Smooth muscle cell (in vitro differentiated cells): Measurements from ENCODE around the gene SLC39A6. TPM values are rescaled to one million over a fixed set of nuclear protein-coding genes. Genes with fewer than 3 reads are reported as not detected.
"Not testable (repeated sequence)": the region's sequence is repeated elsewhere in the genome, so short reads cannot be mapped to it uniquely, and the experiment has no call there.

ENCODE experiments used
- DNase-seq: peaks from one replicate; lab custom pipeline; 2025; ENCODE audit not compliant: unreplicated experiment; lab: John Stamatoyannopoulos, UW
- H2AFZ ChIP-seq: fragments of 200-600 bp; sonication (generic); 2 replicates; pipeline ENCODE4 v1.6.0; 2016; ENCODE audit warnings: antibody characterized with exemption, low read depth, mild to moderate bottlenecking
- H3F3A ChIP-seq: fragments of 200-600 bp; sonication (generic); 2 replicates; pipeline ENCODE4 v1.6.0; 2017; ENCODE audit warnings: antibody characterized with exemption, low read depth
- H3K27ac ChIP-seq: fragments of 200-600 bp; sonication (generic); 2 replicates; pipeline ENCODE4 v1.5.1; 2016; ENCODE audit warnings: low read depth, mild to moderate bottlenecking
- H3K27me3 ChIP-seq: fragments of 200-600 bp; sonication (generic); 2 replicates; pipeline ENCODE4 v1.6.1; 2016; ENCODE audit warnings: low read depth, mild to moderate bottlenecking
- H3K36me3 ChIP-seq: fragments of 200-600 bp; sonication (generic); 2 replicates; pipeline ENCODE4 v1.5.1; 2016; ENCODE audit warnings: low read depth
- H3K4me1 ChIP-seq: fragments of 200-600 bp; sonication (generic); 2 replicates; pipeline ENCODE4 v1.5.1; 2016; ENCODE audit warnings: low read depth
- H3K4me2 ChIP-seq: fragments of 200-600 bp; sonication (generic); 2 replicates; pipeline ENCODE4 v1.6.0; 2016; ENCODE audit warnings: mild to moderate bottlenecking
- H3K4me3 ChIP-seq: fragments of 200-600 bp; sonication (generic); 2 replicates; pipeline ENCODE4 v1.5.1; 2016; ENCODE audit warnings: mild to moderate bottlenecking
- H3K79me2 ChIP-seq: fragments of 200-600 bp; sonication (generic); 2 replicates; pipeline ENCODE4 v1.6.0; 2016; ENCODE audit warnings: low read depth, mild to moderate bottlenecking
- H3K9ac ChIP-seq: fragments of 200-600 bp; sonication (generic); 2 replicates; pipeline ENCODE4 v1.6.0; 2016; ENCODE audit warnings: low read depth
- H3K9me3 ChIP-seq: fragments of 200-600 bp; sonication (generic); replicated peaks from 2 replicates; pipeline ENCODE4 v1.5.1; 2016; ENCODE audit warnings: low read depth
- H4K20me1 ChIP-seq: fragments of 200-600 bp; sonication (generic); 2 replicates; pipeline ENCODE4 v1.6.0; 2016; ENCODE audit warnings: low read depth
- CTCF ChIP-seq: fragments of 200-600 bp; sonication (generic); IDR thresholded peaks from 2 replicates; pipeline ENCODE4 v1.5.1; 2017; ENCODE audit warnings: borderline replicate concordance, mild to moderate bottlenecking, antibody characterized with exemption; ENCODE audit not compliant: insufficient read depth, poor library complexity, severe bottlenecking
- WGBS: methylation state at CpG from one replicate; pipeline ENCODE4 v1.1.7; 2016; ENCODE audit warnings: low lambda C conversion rate; 5-methylcytosine and 5-hydroxymethylcytosine counted together
- polyA plus RNA-seq: library from polyadenylated mRNA; unstranded; fragments of >200 nt; fragmentation: Nextera tagmentation; extraction: Ambion mirVana; gene quantifications from 2 replicates; pipeline ENCODE4 v1.2.1, GENCODE V29; 2016
- total RNA-seq: library from RNA; depleted of rRNA; stranded (reverse); fragments of >200 nt; gene quantifications from 2 replicates; pipeline ENCODE4 v1.2.3, GENCODE V29; 2014

SLC39A6 gene
- total and polyA plus RNA-seq, 2 experiments from 2014 or later = 54.7 to 117 TPM

- Histone ChIP-seq H3K27ac (no peak overlapping the region), H3K9me3 (no peaks in the 10 kb centered on the region), H3K4me2 (no peak overlapping the region), H3K27me3 (no peaks in the 10 kb centered on the region), H3K79me2 (no peaks in the 10 kb centered on the region), H3K36me3 (peaks cover 31% of the 10 kb centered on the region), H2AFZ (no peak overlapping the region), H3K4me1 (no peaks in the 10 kb centered on the region), H3K9ac (no peak overlapping the region), H4K20me1 (peaks cover 3% of the 10 kb centered on the region), H3K4me3 (no peak overlapping the region), H3F3A (no peaks in the 10 kb centered on the region)
- no peak for DNase-seq
- WGBS = 93% methylated on average over 3 of the region's 3 CpGs
- no peak for TF ChIP-seq CTCF
Measured at GRCh38 chr18:36120297-36120696, 8.8 kb downstream of the SLC39A6 start.

- peaks cover 34% of the 10 kb centered on the region for H3K36me3 ChIP-seq
- not testable (repeated sequence) for H3K27me3 ChIP-seq, H3F3A ChIP-seq, H3K4me1 ChIP-seq, H3K4me2 ChIP-seq, H4K20me1 ChIP-seq, DNase-seq, H3K27ac ChIP-seq, H3K79me2 ChIP-seq, H3K4me3 ChIP-seq, H2AFZ ChIP-seq, H3K9me3 ChIP-seq, H3K9ac ChIP-seq
- WGBS = 99% methylated on average over 11 of the region's 11 CpGs
Measured at GRCh38 chr18:36116771-36117170, 12.4 kb downstream of the SLC39A6 start.

GRCh38 chr18:36114738-36115137, 14.4 kb downstream of the SLC39A6 start:
- H3K9ac ChIP-seq = no peak overlapping the region
- TF ChIP-seq CTCF = no peak
- H3F3A ChIP-seq = no peaks in the 10 kb centered on the region
- no peak overlapping the region for H3K27ac ChIP-seq
- DNase-seq = no peak
- 91% methylated on average over 1 of the region's 1 CpG for WGBS
- peaks cover 36% of the 10 kb centered on the region for H3K36me3 ChIP-seq
- no peak overlapping the region for H3K4me2 ChIP-seq
- no peaks in the 10 kb centered on the region for H3K79me2 ChIP-seq
- no peaks in the 10 kb centered on the region for H3K9me3 ChIP-seq
- no peaks in the 10 kb centered on the region for H3K4me1 ChIP-seq
- H3K4me3 ChIP-seq = no peak overlapping the region
- H3K27me3 ChIP-seq = no peaks in the 10 kb centered on the region
- H4K20me1 ChIP-seq = no peaks in the 10 kb centered on the region
- H2AFZ ChIP-seq = no peak overlapping the region

GRCh38 chr18:36114251-36114650, 14.9 kb downstream of the SLC39A6 start:
- H4K20me1 ChIP-seq = no peaks in the 10 kb centered on the region
- H2AFZ ChIP-seq = no peak overlapping the region
- H3K9me3 ChIP-seq = no peaks in the 10 kb centered on the region
- no peak for DNase-seq
- H3K27me3 ChIP-seq = no peaks in the 10 kb centered on the region
- H3K79me2 ChIP-seq = no peaks in the 10 kb centered on the region
- H3K4me3 ChIP-seq = no peak overlapping the region
- TF ChIP-seq CTCF = no peak
- H3K27ac ChIP-seq = no peak overlapping the region
- H3K36me3 ChIP-seq = peaks cover 34% of the 10 kb centered on the region
- no peak overlapping the region for H3K9ac ChIP-seq
- H3K4me2 ChIP-seq = no peak overlapping the region
- H3K4me1 ChIP-seq = no peaks in the 10 kb centered on the region
- no peaks in the 10 kb centered on the region for H3F3A ChIP-seq
- WGBS = 95% methylated on average over 4 of the region's 4 CpGs
